Thyroid gland (tissue), 4 donors: Measurements from ENCODE around the gene FOXD2.

Experiments used
- POLR2A ChIP-seq, 2 donors: fragments of 450-650 bp; IDR thresholded peaks; one replicate each; pipeline ENCODE4 v1.6.1; 2017; ENCODE audit warnings: antibody characterized with exemption in 2 of 2, mild to moderate bottlenecking in 2 of 2, moderate library complexity in 1 of 2
- TF ChIP-seq, protein P1 (sequence below), 6 experiments: fragments of 200-600 bp in 3 of 6; fragments of 450-650 bp in 3 of 6; sonication (generic) in 3 of 6; IDR thresholded peaks; one replicate each; pipeline ENCODE4 v1.5.1; 2016 to 2019; ENCODE audit warnings: antibody characterized with exemption in 6 of 6, mild to moderate bottlenecking in 2 of 6, inconsistent platforms in 1 of 6, moderate library complexity in 1 of 6

DNA sequence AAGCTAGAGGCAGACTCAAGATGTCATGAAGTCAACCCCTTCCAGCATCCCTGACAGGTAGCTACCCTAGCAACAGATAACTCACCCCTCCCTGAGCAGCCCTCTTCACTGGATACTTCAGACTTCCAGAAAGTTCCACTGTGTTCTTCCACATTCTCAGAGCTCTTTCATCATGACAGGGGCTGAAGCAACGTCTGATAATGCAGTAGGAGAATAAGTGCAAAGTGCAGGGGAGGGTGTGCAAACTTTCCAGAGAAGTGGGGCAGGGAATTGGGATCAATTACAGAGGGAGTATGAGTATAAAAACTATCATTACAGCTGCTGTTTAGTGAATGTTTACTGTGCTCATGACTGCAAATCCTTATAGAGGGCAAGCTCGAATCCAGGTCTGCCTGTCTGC is 48.1 kb upstream of the FOXD2 start:
- TF ChIP-seq, protein P1, sequence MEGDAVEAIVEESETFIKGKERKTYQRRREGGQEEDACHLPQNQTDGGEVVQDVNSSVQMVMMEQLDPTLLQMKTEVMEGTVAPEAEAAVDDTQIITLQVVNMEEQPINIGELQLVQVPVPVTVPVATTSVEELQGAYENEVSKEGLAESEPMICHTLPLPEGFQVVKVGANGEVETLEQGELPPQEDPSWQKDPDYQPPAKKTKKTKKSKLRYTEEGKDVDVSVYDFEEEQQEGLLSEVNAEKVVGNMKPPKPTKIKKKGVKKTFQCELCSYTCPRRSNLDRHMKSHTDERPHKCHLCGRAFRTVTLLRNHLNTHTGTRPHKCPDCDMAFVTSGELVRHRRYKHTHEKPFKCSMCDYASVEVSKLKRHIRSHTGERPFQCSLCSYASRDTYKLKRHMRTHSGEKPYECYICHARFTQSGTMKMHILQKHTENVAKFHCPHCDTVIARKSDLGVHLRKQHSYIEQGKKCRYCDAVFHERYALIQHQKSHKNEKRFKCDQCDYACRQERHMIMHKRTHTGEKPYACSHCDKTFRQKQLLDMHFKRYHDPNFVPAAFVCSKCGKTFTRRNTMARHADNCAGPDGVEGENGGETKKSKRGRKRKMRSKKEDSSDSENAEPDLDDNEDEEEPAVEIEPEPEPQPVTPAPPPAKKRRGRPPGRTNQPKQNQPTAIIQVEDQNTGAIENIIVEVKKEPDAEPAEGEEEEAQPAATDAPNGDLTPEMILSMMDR (IDR thresholded peaks at IDR 0.05), result no peak
- TF ChIP-seq POLR2A (IDR thresholded peaks at IDR 0.05), result no peak
